Stimulated activated naive B cell treated with anti-CD40 and anti-IgM and Interleukin-4, amounts not matched to agents 10 μg/mL and 1 μg/mL and 100 μg/mL, for 72 hours (primary cell): Measurements from ENCODE around the gene SND1.

Source experiments
- ATAC-seq, 2 donors: fragments of 150-1000 bp; cut with Tn5 transposase; replicated peaks; 2 replicates each; pipeline ENCODE4 v1.10.0; 2021; ENCODE audit warnings: moderate library complexity in 1 of 2
- DNase-seq: peaks from one replicate; pipeline ENCODE4 v3.0.0; 2021
- H3K27ac Mint-ChIP-seq: one replicate; pipeline ENCODE4 v1.8.0; 2022; ENCODE audit warnings: mild to moderate bottlenecking, mixed read lengths
- H3K27me3 Mint-ChIP-seq, 2 donors: one replicate each; pipeline ENCODE4 v1.8.0; 2022; ENCODE audit warnings: mixed read lengths in 2 of 2
- H3K36me3 Mint-ChIP-seq, 2 donors: one replicate each; pipeline ENCODE4 v1.8.0; 2022; ENCODE audit warnings: mixed read lengths in 2 of 2, mild to moderate bottlenecking in 1 of 2
- H3K4me1 Mint-ChIP-seq, 2 donors: one replicate each; pipeline ENCODE4 v1.8.0; 2022; ENCODE audit warnings: mixed read lengths in 2 of 2, mild to moderate bottlenecking in 1 of 2
- H3K4me3 Mint-ChIP-seq, 2 donors: one replicate each; pipeline ENCODE4 v1.8.0; 2022; ENCODE audit warnings: mild to moderate bottlenecking in 2 of 2, mixed read lengths in 2 of 2, moderate library complexity in 1 of 2
- H3K9me3 Mint-ChIP-seq, 2 donors: one replicate each; pipeline ENCODE4 v1.8.0; 2022; ENCODE audit warnings: mixed read lengths in 2 of 2, mild to moderate bottlenecking in 1 of 2

SND1 gene

GRCh38 chr7:127711872-127712271 is 59.9 kb downstream of the SND1 start:
- peaks cover 53 to 80% of the 10 kb centered on the region in 2 donors for H3K36me3 Mint-ChIP-seq
- H3K4me1 Mint-ChIP-seq: peaks cover 3 to 8% of the 10 kb centered on the region in 2 donors
- H3K27me3 Mint-ChIP-seq: no peaks in the 10 kb centered on the region
- DNase-seq (no peak), ATAC-seq (no peak)
- H3K4me3 Mint-ChIP-seq: no peak overlapping the region
- H3K9me3 Mint-ChIP-seq: peaks cover 4 to 7% of the 10 kb centered on the region in 2 donors
- no peak overlapping the region for H3K27ac Mint-ChIP-seq

- no peak overlapping the region for H3K4me3 Mint-ChIP-seq
- H3K9me3 Mint-ChIP-seq: peaks cover 4 to 7% of the 10 kb centered on the region in 2 donors
- H3K27me3 Mint-ChIP-seq: no peaks in the 10 kb centered on the region
- H3K36me3 Mint-ChIP-seq: peaks cover 55 to 85% of the 10 kb centered on the region in 2 donors
- H3K4me1 Mint-ChIP-seq: peaks cover 5 to 13% of the 10 kb centered on the region in 2 donors
- no peak for DNase-seq
- no peak overlapping the region for H3K27ac Mint-ChIP-seq
- no peak for ATAC-seq
Observed at GRCh38 chr7:127713006-127713405, 61.0 kb downstream of the SND1 start.

GRCh38 chr7:127713758-127714157 is 61.8 kb downstream of the SND1 start:
- Mint-ChIP-seq H3K9me3 (peaks cover 4 to 7% of the 10 kb centered on the region in 2 donors), H3K4me3 (no peak overlapping the region), H3K36me3 (peaks cover 58 to 87% of the 10 kb centered on the region in 2 donors), H3K27ac (no peak overlapping the region), H3K27me3 (no peaks in the 10 kb centered on the region), H3K4me1 (peaks cover 5 to 13% of the 10 kb centered on the region in 2 donors)
- ATAC-seq (no peak), DNase-seq (no peak)

GRCh38 chr7:127715272-127715671 is 63.3 kb downstream of the SND1 start:
- ATAC-seq (no peak), DNase-seq (no peak)
- Mint-ChIP-seq H3K9me3 (peaks cover 4 to 7% of the 10 kb centered on the region in 2 donors), H3K36me3 (peaks cover 54 to 81% of the 10 kb centered on the region in 2 donors), H3K4me1 (peaks cover 7 to 13% of the 10 kb centered on the region in 2 donors), H3K27ac (no peak overlapping the region), H3K4me3 (no peak overlapping the region), H3K27me3 (no peaks in the 10 kb centered on the region)

GRCh38 chr7:127715901-127716300 is 63.9 kb downstream of the SND1 start:
- H3K27me3 Mint-ChIP-seq: no peaks in the 10 kb centered on the region
- no peak for ATAC-seq
- peaks cover 55 to 81% of the 10 kb centered on the region in 2 donors for H3K36me3 Mint-ChIP-seq

GRCh38 chr7:127717502-127718339 is 65.7 kb downstream of the SND1 start:
- DNase-seq (no peak), ATAC-seq (no peak)
- Mint-ChIP-seq H3K4me1 (peaks cover 7 to 13% of the 10 kb centered on the region in 2 donors), H3K4me3 (no peak overlapping the region), H3K27ac (peak overlapping the region; percentile 25), H3K36me3 (peaks cover 52 to 78% of the 10 kb centered on the region in 2 donors), H3K27me3 (no peaks in the 10 kb centered on the region), H3K9me3 (no peaks in the 10 kb centered on the region)

More at GRCh38 chr7:127715901-127716300, 63.9 kb downstream of the SND1 start:
- DNase-seq: no peak
- Mint-ChIP-seq H3K4me3 (no peak overlapping the region), H3K27ac (no peak overlapping the region), H3K9me3 (peaks cover 4 to 6% of the 10 kb centered on the region in 2 donors), H3K4me1 (peaks cover 7 to 13% of the 10 kb centered on the region in 2 donors)

- peaks cover 53 to 81% of the 10 kb centered on the region in 2 donors for H3K36me3 Mint-ChIP-seq
Observed at GRCh38 chr7:127718340-127718679, 66.3 kb downstream of the SND1 start.

GRCh38 chr7:127726476-127726875 is 74.5 kb downstream of the SND1 start:
- Mint-ChIP-seq H3K27me3 (no peaks in the 10 kb centered on the region), H3K4me3 (no peak overlapping the region), H3K9me3 (no peaks in the 10 kb centered on the region), H3K36me3 (peaks cover 49 to 71% of the 10 kb centered on the region in 2 donors), H3K27ac (no peak overlapping the region), H3K4me1 (peaks cover 0 to 5% of the 10 kb centered on the region in 2 donors)
- DNase-seq (no peak), ATAC-seq (no peak)

More at GRCh38 chr7:127718340-127718679, 66.3 kb downstream of the SND1 start:
- DNase-seq (no peak), ATAC-seq (no peak)
- no peaks in the 10 kb centered on the region for H3K9me3 Mint-ChIP-seq
- H3K4me1 Mint-ChIP-seq: peaks cover 7 to 13% of the 10 kb centered on the region in 2 donors
- H3K27me3 Mint-ChIP-seq: no peaks in the 10 kb centered on the region
- no peak overlapping the region for H3K4me3 Mint-ChIP-seq
- H3K27ac Mint-ChIP-seq: no peak overlapping the region

GRCh38 chr7:127730658-127731276 is 78.8 kb downstream of the SND1 start:
- Mint-ChIP-seq H3K27ac (no peak overlapping the region), H3K4me1 (peaks cover 9 to 22% of the 10 kb centered on the region in 2 donors), H3K4me3 (no peak overlapping the region), H3K27me3 (no peaks in the 10 kb centered on the region), H3K36me3 (peaks cover 56 to 66% of the 10 kb centered on the region in 2 donors), H3K9me3 (no peaks in the 10 kb centered on the region)
- ATAC-seq (no peak), DNase-seq (no peak)

GRCh38 chr7:127731431-127732080 is 79.6 kb downstream of the SND1 start:
- Mint-ChIP-seq H3K27me3 (no peaks in the 10 kb centered on the region), H3K27ac (no peak overlapping the region), H3K36me3 (peaks cover 56 to 69% of the 10 kb centered on the region in 2 donors), H3K4me1 (peaks cover 9 to 22% of the 10 kb centered on the region in 2 donors), H3K4me3 (no peak overlapping the region), H3K9me3 (no peaks in the 10 kb centered on the region)
- ATAC-seq: no peak
- DNase-seq: no peak

GRCh38 chr7:127732306-127732705 is 80.3 kb downstream of the SND1 start:
- DNase-seq: no peak
- Mint-ChIP-seq H3K4me1 (peaks cover 9 to 25% of the 10 kb centered on the region in 2 donors), H3K4me3 (no peak overlapping the region), H3K27me3 (no peaks in the 10 kb centered on the region), H3K36me3 (peaks cover 55 to 68% of the 10 kb centered on the region in 2 donors), H3K9me3 (no peaks in the 10 kb centered on the region), H3K27ac (no peak overlapping the region)
- ATAC-seq: no peak

- DNase-seq: no peak
Observed at GRCh38 chr7:127733986-127734385, 82.0 kb downstream of the SND1 start.

GRCh38 chr7:127736511-127736910 is 84.5 kb downstream of the SND1 start:
- H3K27me3 Mint-ChIP-seq: no peaks in the 10 kb centered on the region
- peaks cover 39 to 69% of the 10 kb centered on the region in 2 donors for H3K36me3 Mint-ChIP-seq
- no peak overlapping the region for H3K4me3 Mint-ChIP-seq
- H3K9me3 Mint-ChIP-seq: no peaks in the 10 kb centered on the region
- no peak for ATAC-seq
- no peak overlapping the region for H3K27ac Mint-ChIP-seq
- DNase-seq: no peak
- H3K4me1 Mint-ChIP-seq: peaks cover 17 to 44% of the 10 kb centered on the region in 2 donors

More at GRCh38 chr7:127733986-127734385, 82.0 kb downstream of the SND1 start:
- H3K4me3 Mint-ChIP-seq: no peak overlapping the region
- H3K4me1 Mint-ChIP-seq: peaks cover 15 to 37% of the 10 kb centered on the region in 2 donors
- ATAC-seq: no peak
- peaks cover 52 to 65% of the 10 kb centered on the region in 2 donors for H3K36me3 Mint-ChIP-seq
- H3K27ac Mint-ChIP-seq: no peak overlapping the region
- no peaks in the 10 kb centered on the region for H3K9me3 Mint-ChIP-seq
- H3K27me3 Mint-ChIP-seq: no peaks in the 10 kb centered on the region

GRCh38 chr7:127738859-127739258 is 86.9 kb downstream of the SND1 start:
- Mint-ChIP-seq H3K4me1 (peaks cover 17 to 54% of the 10 kb centered on the region in 2 donors), H3K27me3 (no peaks in the 10 kb centered on the region), H3K9me3 (no peaks in the 10 kb centered on the region), H3K36me3 (peaks cover 33 to 64% of the 10 kb centered on the region in 2 donors), H3K4me3 (no peak overlapping the region), H3K27ac (peak overlapping the region; percentile 42)
- DNase-seq: no peak
- peak; percentile 91 to 92 for ATAC-seq
